Measurements from ENCODE around the gene TSPAN32.

- no peak for TF ChIP-seq CTCF (IDR thresholded peaks at IDR 0.05; ENCODE audit: borderline replicate concordance, extremely low read depth, low read length, poor library complexity, severe bottlenecking)
- no peak for TF ChIP-seq EZH2 (IDR thresholded peaks at IDR 0.05; ENCODE audit: borderline replicate concordance, low read depth, low read length, severe bottlenecking)
Observed at GRCh38 chr11:2310786-2311352, 9.1 kb downstream of the TSPAN32 start.
